Measurements from ENCODE around the gene CCDC88C. TPM values are rescaled to one million over a fixed set of nuclear protein-coding genes. Genes with fewer than 3 reads are reported as not detected.

CCDC88C gene
- total RNA-seq, 1 donor from 2014 or later: 9.4 TPM

GRCh38 chr14:91288876-91289275 lies 128.7 kb downstream of the CCDC88C start:
- H3K27me3 ChIP-seq (ENCODE audit: control insufficient read depth in 3 of 3, insufficient read depth in 3 of 3, low read length in 3 of 3): no peaks in the 10 kb centered on the region
- H3K36me3 ChIP-seq (ENCODE audit: control insufficient read depth in 3 of 3, insufficient read depth in 3 of 3, low read length in 3 of 3): peaks cover 0 to 4% (median 0%) of the 10 kb centered on the region in 3 donors
- H3K9ac ChIP-seq (ENCODE audit: low read depth in 1 of 3, low read length in 3 of 3): no peak overlapping the region
- H3K9me3 ChIP-seq (ENCODE audit: control insufficient read depth in 3 of 3, low read length in 3 of 3): no peaks in the 10 kb centered on the region
- no peak overlapping the region for H3K27ac ChIP-seq (ENCODE audit: low read depth, low read length)
- H3K4me1 ChIP-seq (ENCODE audit: control insufficient read depth in 3 of 3, insufficient read depth in 3 of 3, low read length in 3 of 3): peaks cover 0 to 5% (median 4%) of the 10 kb centered on the region in 3 donors
- no peak overlapping the region for H3K4me3 ChIP-seq (ENCODE audit: low read length in 3 of 3)

DNA sequence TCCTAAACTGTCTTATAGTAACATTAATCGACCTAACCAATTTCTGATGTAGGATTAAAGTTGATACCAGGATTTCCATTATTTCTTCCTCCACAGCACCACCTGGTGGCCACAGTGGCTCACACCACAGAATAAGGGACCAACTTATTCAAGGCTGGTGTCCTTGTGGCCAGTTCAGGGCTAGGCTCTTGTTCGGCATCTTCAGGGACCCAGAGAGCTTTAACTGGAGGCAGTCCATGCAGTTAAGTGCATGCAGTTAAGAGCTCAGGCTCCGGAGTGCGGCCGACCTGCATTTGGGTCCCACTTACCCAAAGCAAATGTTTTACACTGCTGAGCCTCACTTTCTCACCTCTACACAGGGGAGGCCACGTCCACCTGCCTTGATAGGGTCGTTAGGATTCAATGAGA lies 131.1 kb downstream of the CCDC88C start:
- no peak overlapping the region for H3K9ac ChIP-seq (ENCODE audit: low read depth in 1 of 3, low read length in 3 of 3)
- no peaks in the 10 kb centered on the region for H3K4me1 ChIP-seq (ENCODE audit: control insufficient read depth in 3 of 3, insufficient read depth in 3 of 3, low read length in 3 of 3)
- H3K27me3 ChIP-seq (ENCODE audit: control insufficient read depth in 3 of 3, insufficient read depth in 3 of 3, low read length in 3 of 3): no peaks in the 10 kb centered on the region
- H3K36me3 ChIP-seq (ENCODE audit: control insufficient read depth in 3 of 3, insufficient read depth in 3 of 3, low read length in 3 of 3): peaks cover 0 to 4% (median 0%) of the 10 kb centered on the region in 3 donors
- H3K4me3 ChIP-seq (ENCODE audit: low read length in 3 of 3): no peak overlapping the region
- H3K27ac ChIP-seq (ENCODE audit: low read depth, low read length): no peak overlapping the region
- no peaks in the 10 kb centered on the region for H3K9me3 ChIP-seq (ENCODE audit: control insufficient read depth in 3 of 3, low read length in 3 of 3)

GRCh38 chr14:91284791-91285548 lies 132.7 kb downstream of the CCDC88C start:
- H3K4me3 ChIP-seq (ENCODE audit: low read length in 3 of 3): no peak overlapping the region
- no peak overlapping the region for H3K27ac ChIP-seq (ENCODE audit: low read depth, low read length)
- no peak overlapping the region for H3K9ac ChIP-seq (ENCODE audit: low read depth in 1 of 3, low read length in 3 of 3)
- peaks cover 0 to 7% (median 0%) of the 10 kb centered on the region in 3 donors for H3K36me3 ChIP-seq (ENCODE audit: control insufficient read depth in 3 of 3, insufficient read depth in 3 of 3, low read length in 3 of 3)
- no peaks in the 10 kb centered on the region for H3K27me3 ChIP-seq (ENCODE audit: control insufficient read depth in 3 of 3, insufficient read depth in 3 of 3, low read length in 3 of 3)
- no peaks in the 10 kb centered on the region for H3K4me1 ChIP-seq (ENCODE audit: control insufficient read depth in 3 of 3, insufficient read depth in 3 of 3, low read length in 3 of 3)
- H3K9me3 ChIP-seq (ENCODE audit: control insufficient read depth in 3 of 3, low read length in 3 of 3): no peaks in the 10 kb centered on the region

GRCh38 chr14:91284146-91284790 lies 133.4 kb downstream of the CCDC88C start:
- no peak overlapping the region for H3K4me3 ChIP-seq (ENCODE audit: low read length in 3 of 3)
- H3K9ac ChIP-seq (ENCODE audit: low read depth in 1 of 3, low read length in 3 of 3): no peak overlapping the region
- no peaks in the 10 kb centered on the region for H3K9me3 ChIP-seq (ENCODE audit: control insufficient read depth in 3 of 3, low read length in 3 of 3)
- no peaks in the 10 kb centered on the region for H3K27me3 ChIP-seq (ENCODE audit: control insufficient read depth in 3 of 3, insufficient read depth in 3 of 3, low read length in 3 of 3)
- no peak overlapping the region for H3K27ac ChIP-seq (ENCODE audit: low read depth, low read length)
- peaks cover 0 to 7% (median 4%) of the 10 kb centered on the region in 3 donors for H3K36me3 ChIP-seq (ENCODE audit: control insufficient read depth in 3 of 3, insufficient read depth in 3 of 3, low read length in 3 of 3)
- H3K4me1 ChIP-seq (ENCODE audit: control insufficient read depth in 3 of 3, insufficient read depth in 3 of 3, low read length in 3 of 3): no peaks in the 10 kb centered on the region

- H3K4me1 ChIP-seq (ENCODE audit: control insufficient read depth in 3 of 3, insufficient read depth in 3 of 3, low read length in 3 of 3): no peaks in the 10 kb centered on the region
- no peak overlapping the region for H3K4me3 ChIP-seq (ENCODE audit: low read length in 3 of 3)
- no peaks in the 10 kb centered on the region for H3K9me3 ChIP-seq (ENCODE audit: control insufficient read depth in 3 of 3, low read length in 3 of 3)
- no peak overlapping the region for H3K27ac ChIP-seq (ENCODE audit: low read depth, low read length)
- H3K9ac ChIP-seq (ENCODE audit: low read depth in 1 of 3, low read length in 3 of 3): no peak overlapping the region
- no peaks in the 10 kb centered on the region for H3K27me3 ChIP-seq (ENCODE audit: control insufficient read depth in 3 of 3, insufficient read depth in 3 of 3, low read length in 3 of 3)
- peaks cover 0 to 7% (median 4%) of the 10 kb centered on the region in 3 donors for H3K36me3 ChIP-seq (ENCODE audit: control insufficient read depth in 3 of 3, insufficient read depth in 3 of 3, low read length in 3 of 3)
Observed at GRCh38 chr14:91283666-91284065, 134.0 kb downstream of the CCDC88C start.

DNA sequence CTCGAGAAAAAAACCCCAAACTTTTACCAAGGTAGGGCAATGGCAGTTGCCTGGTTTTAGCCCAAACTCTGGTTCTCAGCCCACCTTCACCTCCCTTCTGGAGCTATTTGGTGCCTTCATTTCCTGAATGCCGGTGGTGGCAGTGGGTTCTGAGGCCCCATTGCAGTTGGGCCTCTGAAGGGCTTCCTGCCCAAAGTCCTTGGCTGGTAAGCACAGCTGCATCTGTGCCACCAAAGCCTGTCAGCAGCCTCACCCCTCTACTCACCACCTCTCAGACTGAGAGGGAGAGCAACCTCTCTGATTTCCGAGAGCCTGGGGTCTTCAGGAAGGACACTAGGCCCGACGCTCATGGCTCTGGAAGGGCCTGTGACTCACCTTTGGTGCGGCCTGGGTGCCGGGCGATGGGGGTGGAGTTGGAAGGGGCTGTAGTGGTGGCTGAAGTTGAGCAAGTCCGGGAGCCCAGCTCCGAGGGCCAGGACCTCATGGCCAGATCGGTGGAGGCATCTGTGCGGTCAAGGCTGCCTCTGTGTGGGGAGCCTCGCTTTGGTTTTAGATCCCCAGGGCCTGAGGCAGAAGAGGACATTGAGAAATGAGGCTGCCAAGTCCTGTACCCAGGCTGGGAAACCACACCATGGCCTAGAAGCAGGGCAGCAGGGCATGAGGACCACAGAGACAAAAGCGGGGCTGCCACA lies 134.5 kb downstream of the CCDC88C start:
- no peaks in the 10 kb centered on the region for H3K27me3 ChIP-seq (ENCODE audit: control insufficient read depth in 3 of 3, insufficient read depth in 3 of 3, low read length in 3 of 3)
- H3K27ac ChIP-seq (ENCODE audit: low read depth, low read length): no peak overlapping the region
- no peak overlapping the region for H3K4me3 ChIP-seq (ENCODE audit: low read length in 3 of 3)
- peaks cover 0 to 4% (median 4%) of the 10 kb centered on the region in 3 donors for H3K36me3 ChIP-seq (ENCODE audit: control insufficient read depth in 3 of 3, insufficient read depth in 3 of 3, low read length in 3 of 3)
- H3K9ac ChIP-seq (ENCODE audit: low read depth in 1 of 3, low read length in 3 of 3): no peak overlapping the region
- H3K4me1 ChIP-seq (ENCODE audit: control insufficient read depth in 3 of 3, insufficient read depth in 3 of 3, low read length in 3 of 3): no peaks in the 10 kb centered on the region
- no peaks in the 10 kb centered on the region for H3K9me3 ChIP-seq (ENCODE audit: control insufficient read depth in 3 of 3, low read length in 3 of 3)

GRCh38 chr14:91281346-91281745 lies 136.3 kb downstream of the CCDC88C start:
- Histone ChIP-seq H3K36me3 (ENCODE audit: control insufficient read depth in 3 of 3, insufficient read depth in 3 of 3, low read length in 3 of 3) (peaks cover 0 to 4% (median 3%) of the 10 kb centered on the region in 3 donors), H3K4me1 (ENCODE audit: control insufficient read depth in 3 of 3, insufficient read depth in 3 of 3, low read length in 3 of 3) (no peaks in the 10 kb centered on the region), H3K27ac (ENCODE audit: low read depth, low read length) (no peak overlapping the region), H3K9me3 (ENCODE audit: control insufficient read depth in 3 of 3, low read length in 3 of 3) (no peaks in the 10 kb centered on the region), H3K27me3 (ENCODE audit: control insufficient read depth in 3 of 3, insufficient read depth in 3 of 3, low read length in 3 of 3) (no peaks in the 10 kb centered on the region), H3K9ac (ENCODE audit: low read depth in 1 of 3, low read length in 3 of 3) (no peak overlapping the region), H3K4me3 (ENCODE audit: low read length in 3 of 3) (no peak overlapping the region)

DNA sequence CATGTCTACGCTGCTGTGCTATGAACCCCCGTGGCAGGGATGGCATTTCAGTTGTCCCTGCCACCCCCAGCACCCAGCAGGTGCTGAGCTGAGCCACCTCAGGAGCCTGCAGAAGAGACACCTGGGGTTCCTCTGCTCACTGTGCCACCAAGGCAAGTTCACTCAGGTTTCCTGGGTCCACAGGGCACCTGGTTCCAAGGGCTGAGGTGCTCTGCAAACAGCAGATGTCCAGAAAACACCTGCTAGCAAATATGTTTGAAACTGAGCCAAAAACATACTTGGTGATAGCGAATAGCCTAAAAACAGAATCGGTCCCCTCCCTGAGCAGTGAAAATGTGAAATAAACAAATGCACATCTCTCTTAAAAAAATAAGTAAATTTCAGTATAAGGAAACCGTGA lies 137.5 kb downstream of the CCDC88C start:
- H3K27ac ChIP-seq (ENCODE audit: low read depth, low read length): no peak overlapping the region
- H3K4me1 ChIP-seq (ENCODE audit: control insufficient read depth in 3 of 3, insufficient read depth in 3 of 3, low read length in 3 of 3): no peaks in the 10 kb centered on the region
- H3K36me3 ChIP-seq (ENCODE audit: control insufficient read depth in 3 of 3, insufficient read depth in 3 of 3, low read length in 3 of 3): peaks cover 0 to 4% (median 3%) of the 10 kb centered on the region in 3 donors
- no peaks in the 10 kb centered on the region for H3K27me3 ChIP-seq (ENCODE audit: control insufficient read depth in 3 of 3, insufficient read depth in 3 of 3, low read length in 3 of 3)
- no peak overlapping the region for H3K4me3 ChIP-seq (ENCODE audit: low read length in 3 of 3)
- H3K9ac ChIP-seq (ENCODE audit: low read depth in 1 of 3, low read length in 3 of 3): no peak overlapping the region
- H3K9me3 ChIP-seq (ENCODE audit: control insufficient read depth in 3 of 3, low read length in 3 of 3): no peaks in the 10 kb centered on the region

- Histone ChIP-seq H3K4me3 (ENCODE audit: low read length in 3 of 3) (no peak overlapping the region), H3K27ac (ENCODE audit: low read depth, low read length) (no peak overlapping the region), H3K36me3 (ENCODE audit: control insufficient read depth in 3 of 3, insufficient read depth in 3 of 3, low read length in 3 of 3) (peaks cover 0 to 4% (median 3%) of the 10 kb centered on the region in 3 donors), H3K27me3 (ENCODE audit: control insufficient read depth in 3 of 3, insufficient read depth in 3 of 3, low read length in 3 of 3) (no peaks in the 10 kb centered on the region), H3K9ac (ENCODE audit: low read depth in 1 of 3, low read length in 3 of 3) (no peak overlapping the region), H3K4me1 (ENCODE audit: control insufficient read depth in 3 of 3, insufficient read depth in 3 of 3, low read length in 3 of 3) (no peaks in the 10 kb centered on the region), H3K9me3 (ENCODE audit: control insufficient read depth in 3 of 3, low read length in 3 of 3) (no peaks in the 10 kb centered on the region)
Observed at GRCh38 chr14:91279354-91279753, 138.3 kb downstream of the CCDC88C start.

- Histone ChIP-seq H3K9ac (ENCODE audit: low read depth in 1 of 3, low read length in 3 of 3) (no peak overlapping the region), H3K27ac (ENCODE audit: low read depth, low read length) (no peak overlapping the region), H3K4me1 (ENCODE audit: control insufficient read depth in 3 of 3, insufficient read depth in 3 of 3, low read length in 3 of 3) (no peaks in the 10 kb centered on the region), H3K36me3 (ENCODE audit: control insufficient read depth in 3 of 3, insufficient read depth in 3 of 3, low read length in 3 of 3) (peaks cover 0 to 4% (median 3%) of the 10 kb centered on the region in 3 donors), H3K4me3 (ENCODE audit: low read length in 3 of 3) (no peak overlapping the region), H3K9me3 (ENCODE audit: control insufficient read depth in 3 of 3, low read length in 3 of 3) (no peaks in the 10 kb centered on the region), H3K27me3 (ENCODE audit: control insufficient read depth in 3 of 3, insufficient read depth in 3 of 3, low read length in 3 of 3) (no peaks in the 10 kb centered on the region)
Observed at GRCh38 chr14:91278383-91278715, 139.3 kb downstream of the CCDC88C start.
